Tibial artery (tissue), 4 donors: Measurements from ENCODE around the gene MCRIP1.

Experiments used
- DNase-seq, 2 donors: peaks; one replicate each; pipeline ENCODE4 v3.0.0-alpha.2; 2019
- H3K27ac ChIP-seq, 2 donors: fragments of 200-600 bp; sonication (generic) in 1 of 2; 1 replicate in 1 of 2; 2 replicates in 1 of 2; pipeline ENCODE4 v1.5.1; 2018 to 2019; ENCODE audit warnings: mild to moderate bottlenecking in 1 of 2
- H3K27me3 ChIP-seq, 2 donors: fragments of 200-600 bp; sonication (generic) in 1 of 2; one replicate each; pipeline versions ENCODE4 v1.5.1 to v1.6.0; 2016 to 2019
- H3K36me3 ChIP-seq, 3 donors: fragments of 200-600 bp; sonication (generic) in 2 of 3; one replicate each; pipeline ENCODE4 v1.5.1; 2016 to 2019; ENCODE audit warnings: mild to moderate bottlenecking in 2 of 3
- H3K4me1 ChIP-seq, 4 donors: fragments of 200-600 bp; sonication (generic) in 2 of 4; 1 replicate in 3 of 4; 2 replicates in 1 of 4; pipeline ENCODE4 v1.5.1; 2016 to 2019
- H3K4me3 ChIP-seq, 2 donors: fragments of 200-600 bp; sonication (generic) in 1 of 2; 1 replicate in 1 of 2; 2 replicates in 1 of 2; pipeline ENCODE4 v1.5.1; 2018 to 2019; ENCODE audit warnings: mild to moderate bottlenecking in 2 of 2
- H3K9me3 ChIP-seq, 3 donors: fragments of 200-600 bp; sonication (generic) in 1 of 3; one replicate each; pipeline ENCODE4 v1.5.1; 2016 to 2019
- intact Hi-C: fragments of 100-400 bp; cut with DNase I; formaldehyde crosslinking; loops from one replicate; pipeline ENCODE4 v1.15.0; 2023; ENCODE audit warnings: low total_unique reads
- TF ChIP-seq, protein P1 (sequence below), 2 experiments: fragments of 200-600 bp in 1 of 2; fragments of 450-650 bp in 1 of 2; IDR thresholded peaks; one replicate each; pipeline ENCODE4 v1.5.1; 2017 to 2019; ENCODE audit warnings: antibody characterized with exemption in 2 of 2, mild to moderate bottlenecking in 1 of 2, moderate library complexity in 1 of 2

MCRIP1 gene

GRCh38 chr17:81863833-81864768 is 31.0 kb upstream of the MCRIP1 start:
- Histone ChIP-seq H3K36me3 (peaks cover 7 to 56% (median 16%) of the 10 kb centered on the region in 3 donors), H3K9me3 (no peaks in the 10 kb centered on the region), H3K4me3 (no peak overlapping the region), H3K27me3 (no peaks in the 10 kb centered on the region), H3K4me1 (peaks cover 0 to 60% (median 34%) of the 10 kb centered on the region in 4 donors), H3K27ac (no peak overlapping the region)
- intact Hi-C loops: no loop called here
- TF ChIP-seq, protein P1, sequence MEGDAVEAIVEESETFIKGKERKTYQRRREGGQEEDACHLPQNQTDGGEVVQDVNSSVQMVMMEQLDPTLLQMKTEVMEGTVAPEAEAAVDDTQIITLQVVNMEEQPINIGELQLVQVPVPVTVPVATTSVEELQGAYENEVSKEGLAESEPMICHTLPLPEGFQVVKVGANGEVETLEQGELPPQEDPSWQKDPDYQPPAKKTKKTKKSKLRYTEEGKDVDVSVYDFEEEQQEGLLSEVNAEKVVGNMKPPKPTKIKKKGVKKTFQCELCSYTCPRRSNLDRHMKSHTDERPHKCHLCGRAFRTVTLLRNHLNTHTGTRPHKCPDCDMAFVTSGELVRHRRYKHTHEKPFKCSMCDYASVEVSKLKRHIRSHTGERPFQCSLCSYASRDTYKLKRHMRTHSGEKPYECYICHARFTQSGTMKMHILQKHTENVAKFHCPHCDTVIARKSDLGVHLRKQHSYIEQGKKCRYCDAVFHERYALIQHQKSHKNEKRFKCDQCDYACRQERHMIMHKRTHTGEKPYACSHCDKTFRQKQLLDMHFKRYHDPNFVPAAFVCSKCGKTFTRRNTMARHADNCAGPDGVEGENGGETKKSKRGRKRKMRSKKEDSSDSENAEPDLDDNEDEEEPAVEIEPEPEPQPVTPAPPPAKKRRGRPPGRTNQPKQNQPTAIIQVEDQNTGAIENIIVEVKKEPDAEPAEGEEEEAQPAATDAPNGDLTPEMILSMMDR (IDR thresholded peaks at IDR 0.05): no peak
- no peak for DNase-seq

DNA sequence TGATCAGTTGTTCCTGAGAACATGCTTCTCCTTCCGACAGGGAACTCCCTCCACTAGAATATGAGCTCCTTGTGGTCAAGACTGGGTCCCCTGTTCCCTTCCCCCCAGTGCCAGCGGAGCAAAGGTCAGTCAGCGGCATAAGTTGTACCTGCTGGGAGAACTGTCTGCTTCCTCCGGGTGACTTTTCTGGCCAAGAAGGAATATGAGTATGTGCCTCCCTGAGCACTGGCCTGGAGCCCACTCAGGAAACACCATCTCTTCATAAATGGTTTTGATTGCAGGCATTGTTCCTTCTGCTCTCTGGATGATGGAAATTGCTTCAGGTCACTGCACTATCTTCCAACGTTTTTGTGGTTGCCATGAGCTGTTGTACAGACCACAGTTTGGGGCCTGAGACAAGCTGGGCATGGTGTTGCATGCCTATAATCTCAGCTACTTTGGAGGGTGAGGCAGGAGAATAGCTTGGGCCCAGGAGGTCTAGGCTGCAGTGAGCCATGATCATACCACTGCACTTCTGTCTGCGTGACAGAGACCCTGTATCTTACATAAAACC is 30.1 kb upstream of the MCRIP1 start:
- H3K4me1 ChIP-seq: peaks cover 0 to 60% (median 34%) of the 10 kb centered on the region in 4 donors
- no peak overlapping the region for H3K4me3 ChIP-seq
- no peak for DNase-seq
- no peaks in the 10 kb centered on the region for H3K27me3 ChIP-seq
- peak overlapping the region in 1 of 2 donors; percentile 14 for H3K27ac ChIP-seq
- peaks cover 2 to 56% (median 15%) of the 10 kb centered on the region in 3 donors for H3K36me3 ChIP-seq
- intact Hi-C loops: no loop called here
- TF ChIP-seq, protein P1 (IDR thresholded peaks at IDR 0.05): no peak
- no peaks in the 10 kb centered on the region for H3K9me3 ChIP-seq

DNA sequence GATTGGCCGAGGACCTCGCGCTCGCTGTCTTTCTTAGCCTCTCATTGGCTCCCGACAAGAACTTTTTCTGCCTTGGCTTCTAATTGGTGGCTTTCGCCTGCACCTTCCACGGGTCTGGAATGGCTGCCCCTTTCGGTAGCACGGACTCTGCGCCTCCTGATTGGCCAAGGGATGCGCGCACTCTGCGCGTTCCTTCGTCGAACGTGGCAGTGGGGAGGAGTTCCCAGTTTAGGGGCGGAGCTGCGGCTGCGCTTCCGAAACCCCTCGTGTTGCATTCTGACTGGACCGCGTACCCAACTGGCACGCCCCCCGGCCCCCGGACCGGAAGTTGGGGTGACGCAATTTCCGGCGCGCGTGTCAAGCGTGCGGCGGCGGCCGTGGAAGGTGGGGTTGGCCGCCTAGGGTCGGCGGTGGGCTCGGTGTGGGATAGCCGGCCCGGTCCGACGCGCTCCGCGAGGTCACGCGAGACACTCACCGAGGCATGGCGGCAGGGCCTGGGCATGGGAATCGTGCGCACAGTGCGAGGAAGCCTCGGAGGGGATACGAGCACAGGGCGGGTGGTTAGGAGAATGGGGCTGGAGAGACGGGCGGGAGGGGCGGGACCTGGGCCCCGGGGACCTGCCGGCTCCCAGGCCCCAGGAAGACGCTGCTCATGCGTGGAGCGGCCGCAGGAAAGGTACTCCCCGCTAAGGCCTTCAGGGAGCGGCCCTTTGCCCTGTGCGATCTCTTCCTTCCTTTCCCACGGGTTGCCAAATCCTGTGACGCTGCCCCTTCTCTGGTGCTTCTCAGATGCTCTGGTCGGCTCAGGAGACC is 27.9 kb upstream of the MCRIP1 start:
- intact Hi-C loops: no loop called here
- Histone ChIP-seq H3K36me3 (peaks cover 8 to 56% (median 11%) of the 10 kb centered on the region in 3 donors), H3K9me3 (no peaks in the 10 kb centered on the region), H3K27ac (peak overlapping the region; percentile 94 to 97), H3K27me3 (no peaks in the 10 kb centered on the region), H3K4me3 (peak overlapping the region; percentile 64 to 75), H3K4me1 (peaks cover 0 to 62% (median 36%) of the 10 kb centered on the region in 4 donors)
- DNase-seq: peak; percentile 98 to 100
- TF ChIP-seq, protein P1 (IDR thresholded peaks at IDR 0.05): peak; percentile 19 to 71

DNA sequence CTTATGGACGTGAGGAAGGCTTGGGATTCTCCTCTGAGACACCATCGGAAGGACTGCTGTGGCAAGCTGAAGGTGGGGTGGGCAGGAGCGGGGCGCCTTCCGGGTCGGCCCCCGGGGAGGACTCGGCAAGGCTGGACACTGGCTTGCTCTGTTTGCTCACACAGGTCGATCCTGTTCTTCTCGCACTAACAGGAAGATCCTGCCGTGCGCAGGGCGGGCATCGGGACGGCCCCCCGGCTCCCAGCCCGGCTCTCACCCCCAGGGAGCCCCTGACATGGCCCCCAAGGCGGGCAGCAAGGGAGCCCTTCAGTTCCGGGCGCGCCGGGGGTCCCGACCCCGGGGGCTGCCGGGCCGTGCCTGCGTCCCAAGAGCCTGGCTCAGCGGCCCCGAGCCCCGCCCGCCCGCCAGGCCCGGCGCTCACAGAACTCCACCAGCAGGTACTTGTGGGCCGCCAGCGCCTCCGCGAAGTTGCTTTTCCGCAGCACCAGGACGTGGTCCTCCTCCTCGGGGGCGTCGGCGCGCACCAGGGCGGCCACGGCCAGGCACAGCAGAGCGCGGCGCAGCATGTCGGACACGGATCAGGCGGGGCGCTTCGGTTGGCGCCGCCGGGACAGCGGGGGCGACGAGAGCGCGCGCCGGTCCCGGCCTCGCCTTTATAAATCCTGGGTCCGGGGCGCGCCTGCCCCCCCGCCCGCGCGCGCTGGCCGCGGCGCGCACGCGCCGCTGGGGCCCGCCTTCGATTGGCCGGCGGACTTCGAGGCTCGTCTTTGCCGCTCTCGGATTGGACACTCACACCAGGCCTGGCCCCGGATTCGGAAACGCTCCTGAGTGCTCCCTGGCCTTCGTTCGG is 27.0 kb upstream of the MCRIP1 start, which contains the start of gene P4HB:
P4HB (minus strand) TSS at position 630 of the 850 bp plus-strand sequence; CDS start at position 566, 64 bp downstream.
- Histone ChIP-seq H3K4me3 (peak within 1 kb of the TSS; percentile 88 to 96), H3K27ac (peak within 1 kb of the TSS; percentile 94 to 97), H3K27me3 (no peaks in the 10 kb centered on the region), H3K36me3 (peaks cover 13 to 56% (median 16%) of the 10 kb centered on the region in 3 donors), H3K9me3 (no peaks in the 10 kb centered on the region), H3K4me1 (peaks cover 0 to 59% (median 36%) of the 10 kb centered on the region in 4 donors)
- intact Hi-C loops: loop anchor here (5.0 kb wide), 1 partner anchor 1047 kb away; no protein-coding TSS in a partner anchor
- DNase-seq: peak in 1 of 2 donors; percentile 54
- TF ChIP-seq, protein P1 (IDR thresholded peaks at IDR 0.05): no peak
